HG03108 (cell line): ENCODE results near the gene NAT14.

Experiments
- ATAC-seq: cut with Tn5 transposase; IDR thresholded peaks from one replicate; pipeline ENCODE4 v1.9.1; 2021; ENCODE audit warnings: moderate library complexity; ENCODE audit not compliant: unreplicated experiment

NAT14 gene

DNA sequence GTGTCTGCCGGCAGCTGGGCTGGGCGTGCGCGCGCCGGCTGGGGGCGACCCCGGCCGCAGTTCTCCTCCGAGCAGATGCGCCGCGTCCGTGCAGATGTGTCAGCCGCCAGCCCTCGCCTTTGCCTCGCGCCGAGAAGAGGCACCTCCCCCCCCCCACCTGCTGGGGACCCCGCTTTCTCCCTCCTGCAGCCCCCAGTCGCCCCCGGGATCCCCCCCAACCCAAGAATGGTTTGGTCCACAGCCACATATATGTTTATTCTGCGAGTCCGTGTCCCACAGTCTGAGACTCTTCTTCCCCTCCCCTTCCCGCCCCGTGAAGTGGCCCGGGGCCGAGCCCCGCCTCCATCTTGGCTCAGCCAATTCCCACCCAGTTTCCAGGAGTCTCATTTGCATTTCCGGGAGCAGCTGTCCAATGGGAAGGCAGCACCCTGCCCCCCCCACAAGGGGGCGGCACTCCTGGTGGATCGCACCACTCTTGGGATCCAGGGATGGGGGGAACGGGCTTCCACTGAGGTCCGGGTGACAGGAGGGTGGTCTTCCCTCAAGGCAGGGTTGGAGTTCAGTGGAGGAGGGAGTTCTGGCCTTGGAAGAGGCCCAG lies 32.1 kb upstream of the NAT14 start:
- no peak for ATAC-seq

DNA sequence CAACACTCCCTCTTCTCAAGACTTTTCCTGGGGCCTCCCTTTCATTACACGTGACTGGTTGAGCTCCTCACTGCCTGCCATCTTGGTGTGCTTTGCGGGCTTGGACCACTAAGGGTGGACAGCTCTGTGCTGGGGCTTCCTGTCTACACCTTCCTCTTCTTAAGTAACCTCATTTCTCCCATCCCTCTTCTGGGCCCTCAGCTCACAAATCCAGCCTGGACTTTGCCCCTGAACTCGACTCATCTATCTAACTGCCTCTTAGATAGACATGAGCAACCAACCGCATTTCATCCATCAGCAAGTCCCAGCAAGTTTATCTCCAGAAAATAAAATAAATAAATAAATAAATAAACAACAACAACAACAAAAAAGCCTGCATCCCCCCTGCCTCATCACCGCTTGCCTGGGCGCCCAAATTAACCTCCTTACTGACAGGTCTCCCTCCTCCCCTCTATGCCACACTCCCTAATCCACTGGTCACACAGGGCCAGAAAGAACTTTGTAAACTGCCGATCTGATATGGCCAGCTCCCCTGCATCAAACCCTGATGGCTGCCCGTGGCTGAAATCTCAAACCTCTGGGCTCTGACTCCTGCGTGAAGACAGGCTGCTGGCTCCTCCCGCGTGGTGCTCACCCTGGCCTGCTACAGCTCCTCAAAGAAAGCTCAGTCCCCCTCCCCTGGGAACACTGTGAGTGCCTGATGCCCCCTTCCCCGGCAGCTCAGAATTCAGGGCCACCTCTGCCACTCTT lies 31.3 kb upstream of the NAT14 start:
- ATAC-seq, result no peak

DNA sequence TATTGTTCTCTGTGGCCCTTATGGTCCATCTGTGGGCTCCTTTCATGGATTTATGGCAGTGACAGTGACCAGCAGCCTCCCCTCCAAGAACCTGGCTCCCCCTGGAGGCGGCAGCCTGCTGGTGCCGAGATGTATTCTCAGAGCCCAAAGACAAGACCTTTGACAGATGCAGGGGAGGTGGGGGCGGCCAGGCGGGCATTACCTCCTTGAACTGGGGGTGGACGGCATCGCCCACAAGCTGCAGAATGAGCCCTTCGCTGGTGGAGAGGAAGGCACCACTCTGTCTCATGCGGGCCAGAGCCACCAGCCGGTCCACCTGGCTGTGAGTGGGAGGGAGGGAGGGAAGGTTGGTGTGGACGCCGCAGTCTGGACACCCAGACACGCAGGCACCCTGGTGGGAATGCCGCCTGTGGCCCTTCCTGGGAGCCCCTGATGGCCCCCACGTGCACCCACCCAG lies 30.2 kb upstream of the NAT14 start:
- ATAC-seq, result no peak

DNA sequence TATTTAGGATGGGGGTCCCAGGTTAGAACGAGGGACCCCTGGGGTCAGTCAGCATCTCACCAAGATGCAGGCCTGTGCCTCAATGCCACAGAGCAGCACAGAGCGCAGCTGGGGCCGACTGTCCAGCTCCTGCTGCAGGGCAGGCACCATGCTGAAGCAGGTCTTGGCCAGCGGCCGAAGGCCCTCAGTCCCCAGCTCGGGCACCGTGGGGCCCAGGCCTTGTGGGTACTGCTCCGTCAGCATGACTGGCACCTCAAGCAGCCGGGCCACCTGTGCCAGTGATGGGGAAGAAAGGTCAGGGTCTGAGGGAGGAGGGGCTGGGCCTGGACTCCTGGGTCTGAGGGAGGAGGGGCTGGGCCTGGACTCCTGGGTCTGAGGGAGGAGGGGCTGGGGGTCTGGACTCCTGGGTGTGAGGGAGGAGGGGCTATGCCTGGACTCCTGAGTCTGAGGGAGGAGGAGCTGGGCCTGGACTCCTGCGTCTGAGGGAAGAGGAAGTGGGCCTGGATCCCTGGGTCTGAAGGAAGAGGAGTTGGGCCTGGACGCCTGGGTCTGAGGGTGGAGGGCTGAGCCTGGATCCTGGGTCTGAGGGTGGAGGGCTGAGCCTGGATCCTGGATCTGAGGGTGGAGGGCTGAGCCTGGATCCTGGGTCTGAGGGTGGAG lies 29.3 kb upstream of the NAT14 start:
- no peak for ATAC-seq

DNA sequence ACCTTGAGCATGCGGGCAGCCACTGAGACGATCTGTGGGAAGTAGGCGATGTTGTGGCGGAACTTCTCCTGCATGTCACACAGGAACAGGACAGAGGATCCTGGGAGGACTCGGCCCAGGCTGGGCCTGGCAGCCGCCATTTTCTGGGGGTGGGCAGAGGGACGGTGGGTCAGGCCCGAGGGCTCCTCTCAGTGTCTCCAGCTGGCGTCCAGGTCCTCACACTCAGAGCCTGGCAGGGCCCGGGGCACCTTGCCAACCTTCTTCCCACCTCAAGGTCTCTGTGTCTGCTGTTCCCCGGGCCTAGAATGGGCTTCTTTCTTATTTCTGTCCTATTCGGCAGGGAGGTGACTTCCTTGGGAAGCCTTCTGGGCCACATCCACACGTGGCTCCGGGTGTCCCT lies 28.6 kb upstream of the NAT14 start:
- no peak for ATAC-seq

DNA sequence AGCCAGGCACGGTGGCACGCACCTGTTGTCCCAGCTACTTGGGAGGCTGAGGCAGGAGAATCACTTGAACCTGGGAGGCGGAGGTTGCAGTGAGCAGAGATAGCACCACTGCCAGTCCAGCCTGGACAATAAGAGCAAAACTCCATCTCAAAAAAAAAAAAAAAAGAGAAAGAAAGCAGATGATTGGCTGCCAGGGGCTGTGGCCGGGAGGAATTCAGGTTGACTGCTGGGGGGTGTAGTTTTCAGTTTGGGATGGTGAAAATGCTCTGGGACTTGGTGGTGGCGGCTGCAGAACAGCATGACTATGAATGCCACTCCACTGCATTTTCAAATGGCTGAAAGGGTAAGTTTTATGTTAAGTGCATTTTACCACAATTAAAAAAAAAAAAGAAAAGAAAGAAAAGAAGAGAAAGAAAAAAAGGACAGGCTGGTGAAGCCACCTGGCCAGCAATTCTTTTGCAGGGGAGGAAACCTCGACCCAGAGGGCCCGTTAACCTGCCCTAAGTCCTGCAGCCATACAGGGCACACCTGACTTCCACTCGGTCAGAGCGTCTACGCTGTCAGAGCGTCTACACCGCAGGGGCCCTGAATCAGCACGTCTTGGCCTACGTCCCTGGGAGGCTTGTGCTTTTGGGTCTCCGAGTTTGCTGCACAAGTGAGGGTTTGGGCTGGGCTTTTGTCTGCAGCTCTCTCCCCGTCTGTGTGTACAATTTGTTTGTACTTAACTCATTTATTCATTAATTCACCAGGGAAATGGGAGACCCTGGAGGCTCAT lies 27.1 kb upstream of the NAT14 start:
- no peak for ATAC-seq

DNA sequence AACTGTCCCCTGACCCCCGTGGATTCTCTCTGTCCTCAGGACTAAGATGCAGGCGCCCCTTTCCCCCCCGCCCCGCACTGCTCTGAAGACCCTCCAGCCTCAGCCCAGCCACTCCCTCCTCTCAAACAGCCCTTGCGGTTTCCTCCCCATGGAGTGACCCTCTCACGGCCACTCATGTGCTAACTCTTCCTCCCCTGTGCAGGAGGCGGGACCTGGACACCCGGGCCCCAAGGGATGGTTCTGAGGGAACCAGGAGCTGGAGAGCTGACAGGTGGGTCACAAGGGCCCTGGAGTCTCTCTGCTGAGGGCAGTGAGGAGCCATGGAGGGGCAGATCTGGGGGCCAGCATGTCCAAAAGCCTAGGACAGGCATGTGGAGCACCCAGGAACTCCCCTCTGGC lies 25.4 kb upstream of the NAT14 start:
- no peak for ATAC-seq

DNA sequence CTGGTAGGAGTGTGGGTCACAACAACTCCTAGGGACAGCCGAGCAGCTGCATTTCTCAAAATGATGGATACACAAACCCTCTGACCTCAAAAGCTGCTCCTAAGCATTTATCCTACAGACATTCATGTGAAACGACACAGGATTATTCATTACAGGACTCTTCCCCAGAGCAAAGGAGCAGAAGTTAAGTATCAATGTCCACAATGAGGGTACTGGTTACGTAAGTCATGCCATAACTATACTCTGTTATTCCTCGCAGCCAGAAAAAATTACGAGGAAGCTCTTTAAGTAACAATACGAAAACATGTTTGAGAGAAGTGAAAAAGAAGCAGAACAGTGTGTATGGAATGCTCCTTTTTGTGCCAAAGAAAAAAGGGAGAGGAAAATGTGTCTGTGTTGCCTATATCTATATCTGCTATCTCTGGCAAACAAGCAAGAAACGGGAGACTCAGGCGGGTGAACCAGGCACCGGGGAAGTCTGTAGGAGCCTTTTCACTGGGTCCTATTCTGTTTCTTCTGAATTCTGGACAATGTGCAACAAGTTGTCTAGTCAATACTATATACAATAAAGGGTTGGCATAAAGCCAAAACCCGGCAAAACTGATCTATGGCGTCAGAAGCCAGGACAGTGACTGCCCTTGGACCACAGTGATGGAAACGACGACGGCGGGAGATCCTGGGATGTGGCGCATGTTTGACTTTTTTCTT lies 24.9 kb upstream of the NAT14 start:
- ATAC-seq, result no peak

DNA sequence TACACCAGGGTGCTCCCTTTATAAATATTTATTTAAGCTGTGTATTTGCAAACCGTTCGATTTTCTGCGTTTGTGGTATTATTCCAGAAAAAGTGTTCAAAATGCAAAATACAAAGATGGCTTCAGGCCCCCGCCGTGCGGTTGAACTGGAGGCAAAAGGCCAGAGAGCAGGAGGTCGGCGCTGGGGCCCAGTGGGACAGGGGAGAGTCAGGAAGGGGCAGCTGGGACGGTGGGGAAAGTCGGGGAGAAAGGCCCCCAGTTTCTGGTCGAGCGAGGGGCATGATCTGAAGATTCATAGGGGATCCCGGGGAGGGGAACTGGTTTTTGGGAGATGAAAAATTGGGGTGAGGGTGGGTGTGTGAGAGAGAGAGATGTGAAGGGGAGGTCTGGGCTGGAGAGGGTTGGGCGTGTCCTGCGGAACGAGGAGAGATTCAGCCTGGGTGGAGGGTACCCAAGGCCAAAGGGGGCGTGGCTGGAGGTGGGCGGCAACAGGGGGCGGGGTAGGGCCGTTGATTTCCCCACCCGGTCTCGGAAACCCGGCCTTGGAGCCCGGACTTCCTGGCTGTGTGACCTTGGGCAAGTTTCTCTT lies 24.2 kb upstream of the NAT14 start:
- ATAC-seq, result no peak

DNA sequence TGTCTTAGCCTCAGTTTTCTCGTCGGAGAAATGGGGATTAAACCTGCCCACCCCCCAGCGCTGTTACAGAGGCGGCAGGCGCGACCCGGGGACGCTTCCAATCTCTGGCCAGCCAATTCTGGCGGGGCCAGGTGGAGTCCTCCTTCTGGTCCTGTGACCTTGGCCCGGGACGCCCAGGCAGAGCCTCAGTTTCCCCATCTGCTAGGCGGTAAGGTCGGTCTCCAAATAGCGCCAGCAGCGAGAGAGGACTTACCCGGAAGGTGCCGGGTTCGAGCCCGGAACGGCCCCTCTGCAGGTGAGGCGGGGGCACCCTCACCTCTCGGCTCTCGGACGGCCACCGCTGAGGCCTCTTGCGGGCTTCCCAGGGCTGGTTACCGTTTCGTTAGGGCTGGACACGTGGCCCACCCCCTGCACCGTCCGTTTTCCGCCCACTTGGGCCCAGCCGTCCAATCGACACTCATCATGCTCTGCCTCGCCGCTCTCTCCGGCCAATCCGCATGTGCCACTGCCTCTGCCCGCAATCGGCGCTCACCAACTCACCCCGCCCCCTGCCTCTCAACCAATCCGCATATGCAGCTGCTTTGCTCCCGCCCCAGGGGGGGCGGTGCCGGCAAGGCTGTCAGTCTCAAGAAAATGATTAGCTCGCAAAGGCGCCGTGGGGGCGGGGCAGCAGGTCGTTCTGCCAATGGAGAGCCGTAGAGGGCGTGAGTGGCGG lies 23.6 kb upstream of the NAT14 start, which contains the start of gene ISOC2:
ISOC2 (minus strand) TSS at position 384 of the 715 bp plus-strand sequence. CDS start 5,156 bp downstream, outside the sequence.
- ATAC-seq, result peak; percentile 86

DNA sequence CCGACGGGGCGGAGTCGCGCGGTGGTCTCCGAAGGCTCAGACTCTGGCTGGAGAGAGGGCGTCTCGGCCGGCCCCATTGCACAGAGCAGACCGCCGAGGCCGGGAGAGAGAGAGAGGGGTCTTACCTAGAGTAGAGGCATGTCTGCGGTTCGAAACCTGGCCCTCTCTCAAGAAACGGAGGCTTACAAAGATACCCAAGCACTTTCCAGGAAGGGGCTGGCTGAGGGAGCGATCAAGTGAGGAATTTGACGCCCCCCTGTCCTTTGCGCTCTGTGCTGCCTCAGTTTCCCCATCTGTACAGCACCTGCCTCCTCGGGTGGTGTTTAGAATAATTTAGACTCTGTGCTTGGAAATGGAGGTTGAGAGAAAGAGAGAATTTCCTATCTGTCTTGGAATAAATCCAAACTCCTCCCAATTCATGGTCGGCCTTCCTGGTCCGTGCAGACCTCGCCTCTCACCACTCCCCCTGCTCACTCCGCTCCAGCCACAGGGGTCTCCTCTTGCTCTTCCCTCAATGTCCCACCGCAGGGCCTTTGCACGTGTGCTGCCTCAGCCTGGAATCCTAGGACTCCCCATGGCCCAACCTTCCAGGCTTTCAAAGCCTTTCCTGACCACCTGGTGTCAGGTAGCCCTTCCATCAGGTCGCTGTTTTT lies 22.9 kb upstream of the NAT14 start:
- ATAC-seq, result no peak

DNA sequence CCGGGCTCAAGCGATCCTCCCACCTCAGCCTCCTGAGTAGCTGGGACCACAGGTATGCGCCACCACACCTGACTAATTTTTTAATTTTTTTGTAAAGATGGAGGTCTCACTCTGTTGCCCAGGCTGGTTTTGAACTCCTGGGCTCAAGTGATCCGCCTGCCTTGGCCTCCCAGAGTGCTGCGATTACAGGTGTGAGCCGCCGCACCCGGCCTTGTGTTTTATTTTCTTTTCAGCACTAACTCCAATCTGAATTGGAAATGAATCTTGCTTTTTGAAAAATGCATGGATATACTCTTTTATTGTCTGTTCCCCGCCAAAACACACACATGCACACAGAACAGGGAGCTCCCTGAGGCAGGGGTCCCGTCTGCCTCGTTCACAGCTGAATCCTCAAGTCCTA lies 22.3 kb upstream of the NAT14 start:
- ATAC-seq, result no peak

DNA sequence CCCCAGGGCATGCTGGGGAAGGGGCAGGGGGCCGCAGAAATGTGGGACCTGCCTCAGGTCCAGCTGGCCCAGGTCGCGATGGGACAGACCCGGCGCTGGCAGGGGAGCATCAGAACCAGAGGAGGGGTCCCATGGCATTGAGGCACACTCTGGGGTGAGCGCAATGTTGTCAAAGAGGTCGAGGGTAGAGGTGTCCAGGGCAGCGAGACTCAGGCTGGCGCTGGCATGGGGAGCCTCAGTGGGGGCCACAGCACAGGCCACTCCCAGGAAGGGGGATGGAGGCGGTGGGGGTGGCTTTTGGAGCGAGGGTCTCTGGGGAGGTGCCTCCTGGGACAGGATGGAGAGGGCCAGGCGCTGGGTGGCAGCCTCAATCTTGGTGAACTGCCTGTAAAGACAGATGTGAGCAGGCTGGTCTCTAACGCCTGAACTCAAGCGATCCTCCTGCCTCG lies 21.4 kb upstream of the NAT14 start:
- ATAC-seq, result no peak

DNA sequence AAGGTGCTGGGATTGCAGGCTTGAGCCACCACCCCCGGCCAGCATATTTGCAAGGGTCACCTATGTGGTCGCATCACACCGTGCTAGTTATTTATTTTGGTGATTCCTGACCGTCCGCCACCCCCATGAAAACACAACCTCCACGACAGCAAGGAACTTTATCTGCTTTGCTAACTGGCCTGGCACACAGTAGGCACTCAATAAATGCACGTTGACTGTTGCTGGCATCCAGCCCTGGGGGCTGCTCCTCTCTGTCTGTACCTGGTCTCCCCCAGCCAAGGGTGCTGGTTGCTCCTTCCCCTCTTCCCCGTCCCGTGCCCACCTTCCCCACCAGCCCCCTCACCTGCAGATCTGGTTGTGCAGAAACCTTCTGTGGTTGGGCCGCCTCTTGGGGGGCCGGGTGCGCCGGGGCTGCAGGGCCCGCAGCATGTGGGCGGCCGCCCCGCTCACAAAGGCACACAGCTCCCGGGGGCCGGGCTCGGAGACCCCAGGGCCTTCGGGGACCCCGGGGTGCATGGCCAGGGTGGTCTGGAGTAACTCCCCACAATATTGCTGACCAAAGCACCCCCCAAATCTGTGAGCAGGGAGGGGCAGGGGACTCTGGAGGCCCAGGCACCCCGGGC lies 20.8 kb upstream of the NAT14 start:
- ATAC-seq, result no peak

DNA sequence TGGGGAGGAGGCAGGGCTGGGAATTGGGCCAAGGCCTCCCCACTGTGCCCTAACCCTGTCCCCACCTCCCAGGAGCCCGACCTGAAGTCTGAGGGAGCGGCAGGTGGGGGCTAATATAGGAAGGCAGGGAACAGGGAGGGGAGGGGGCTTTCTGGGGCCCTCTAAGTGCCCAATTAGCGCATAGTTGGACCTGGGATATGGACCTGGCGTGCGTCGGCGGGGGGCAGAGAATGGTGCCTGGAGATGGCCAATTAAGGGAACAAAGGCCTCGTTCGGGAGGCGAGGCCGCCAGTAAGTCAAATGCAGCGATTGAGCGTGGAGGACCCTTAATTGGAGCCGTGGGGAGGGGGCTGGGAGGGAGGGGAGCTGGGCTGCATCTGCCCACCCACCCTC lies 20.3 kb upstream of the NAT14 start, which contains the start of gene C19orf85:
C19orf85 (minus strand) TSS at position 90 of the 393 bp plus-strand sequence. CDS start 197 bp downstream, outside the sequence.
- no peak for ATAC-seq

DNA sequence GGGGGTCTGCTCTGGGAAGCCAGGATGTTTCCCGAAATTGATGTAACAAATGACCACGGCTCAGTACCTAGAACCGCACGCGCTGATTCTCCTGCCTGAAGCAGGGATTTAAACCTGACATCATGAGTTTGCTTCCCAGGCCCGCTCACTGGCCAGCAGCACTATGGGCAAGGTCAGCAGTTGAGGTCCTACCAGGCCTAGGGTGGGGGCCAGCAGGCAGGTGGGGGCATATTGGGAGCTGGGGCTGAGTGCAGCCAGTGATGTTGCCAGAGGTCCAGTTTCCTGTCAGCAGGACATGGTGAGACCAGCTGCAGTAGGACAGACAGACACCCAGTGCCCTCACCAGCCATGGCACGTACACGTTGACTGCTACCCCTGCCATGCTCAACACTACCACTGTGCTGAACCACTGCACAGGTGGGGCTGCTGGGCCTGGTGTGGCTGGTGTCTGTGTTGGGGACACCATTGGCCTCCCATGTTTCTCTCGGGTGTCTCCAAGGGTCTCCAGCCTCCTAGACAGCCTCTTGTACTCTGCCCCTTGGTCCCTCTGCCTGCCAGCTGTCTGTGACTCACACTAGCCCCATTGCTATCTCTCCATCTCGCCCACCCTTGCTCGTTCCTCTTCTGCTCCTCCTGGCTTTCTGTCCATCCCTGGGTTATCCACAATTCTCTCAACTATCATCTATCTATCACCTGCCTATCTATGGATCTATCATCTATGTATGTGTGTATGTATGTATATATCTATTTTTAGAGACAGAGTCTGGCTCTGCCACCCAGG lies 19.3 kb upstream of the NAT14 start:
- no peak for ATAC-seq

DNA sequence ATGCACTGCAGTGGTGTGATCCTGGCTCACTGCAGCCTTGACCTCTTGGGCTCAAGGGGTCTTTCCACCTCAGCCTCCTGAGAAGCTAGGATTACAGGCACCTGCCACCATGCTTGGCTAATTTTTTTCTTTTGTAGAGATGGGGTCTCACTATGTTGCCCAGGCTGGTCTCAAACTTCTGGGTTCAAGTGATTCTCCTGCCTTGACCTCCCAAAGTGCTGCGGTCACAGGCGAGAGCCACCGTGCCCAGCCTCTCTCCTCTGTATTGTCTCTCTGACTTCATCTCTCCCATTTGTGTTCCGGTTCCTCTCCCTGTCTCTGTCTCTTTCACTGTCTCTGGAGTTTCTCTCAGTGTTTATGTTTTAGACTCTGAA lies 18.8 kb upstream of the NAT14 start:
- ATAC-seq, result no peak
